Smooth muscle cell of the umbilical artery (primary cell): ENCODE measurements around the gene SEC23IP. TPM values are rescaled to one million over a fixed set of nuclear protein-coding genes. Genes with fewer than 3 reads are reported as not detected.

Experiments
- total RNA-seq: library from RNA; depleted of rRNA; stranded (reverse); fragments of >200 nt; gene quantifications from 2 replicates; pipeline ENCODE4 v1.2.3, GENCODE V29; 2014

SEC23IP gene
- 27.0 and 52.2 TPM in 2 replicates for total RNA-seq

GRCh38 chr10:119892188-119893065 is at the start of gene SEC23IP:
Gene SEC23IP (plus strand): TSS chr10:119892730. CDS start chr10:119892783, 53 bp downstream.

GRCh38 chr10:119872610-119872859 is 20.0 kb upstream of the SEC23IP start, which contains the start of gene MCMBP:
Gene MCMBP (minus strand): TSS chr10:119872843. CDS start chr10:119872584, 259 bp downstream.

Other genes starting within 250 kb of the SEC23IP start
- 12.2 and 25.2 TPM in 2 replicates for gene BAG3, start 241.3 kb upstream of the SEC23IP start, total RNA-seq
- 48.5 and 50.5 TPM in 2 replicates for gene INPP5F, start 166.7 kb upstream of the SEC23IP start, total RNA-seq
- gene MCMBP, start 19.9 kb upstream of the SEC23IP start, total RNA-seq = 35.9 and 50.6 TPM in 2 replicates